Ovary (tissue), 3 donors: Measurements from ENCODE around the gene MMP24.

ENCODE experiments used
- POLR2A ChIP-seq: fragments of 450-650 bp; IDR thresholded peaks from one replicate; pipeline ENCODE4 v1.6.1; 2017; ENCODE audit warnings: antibody characterized with exemption, mild to moderate bottlenecking, moderate library complexity
- TF ChIP-seq, protein P1 (sequence below), 3 donors: fragments of 450-650 bp in 2 of 3; fragments of 200-600 bp in 1 of 3; IDR thresholded peaks; one replicate each; pipeline versions ENCODE4 v1.5.1 to v1.8.0; 2016 to 2022; ENCODE audit warnings: antibody characterized with exemption in 3 of 3, mild to moderate bottlenecking in 1 of 3
- donor health status: DM: no; HTN: no; CAD: no.

- TF ChIP-seq, protein P1, sequence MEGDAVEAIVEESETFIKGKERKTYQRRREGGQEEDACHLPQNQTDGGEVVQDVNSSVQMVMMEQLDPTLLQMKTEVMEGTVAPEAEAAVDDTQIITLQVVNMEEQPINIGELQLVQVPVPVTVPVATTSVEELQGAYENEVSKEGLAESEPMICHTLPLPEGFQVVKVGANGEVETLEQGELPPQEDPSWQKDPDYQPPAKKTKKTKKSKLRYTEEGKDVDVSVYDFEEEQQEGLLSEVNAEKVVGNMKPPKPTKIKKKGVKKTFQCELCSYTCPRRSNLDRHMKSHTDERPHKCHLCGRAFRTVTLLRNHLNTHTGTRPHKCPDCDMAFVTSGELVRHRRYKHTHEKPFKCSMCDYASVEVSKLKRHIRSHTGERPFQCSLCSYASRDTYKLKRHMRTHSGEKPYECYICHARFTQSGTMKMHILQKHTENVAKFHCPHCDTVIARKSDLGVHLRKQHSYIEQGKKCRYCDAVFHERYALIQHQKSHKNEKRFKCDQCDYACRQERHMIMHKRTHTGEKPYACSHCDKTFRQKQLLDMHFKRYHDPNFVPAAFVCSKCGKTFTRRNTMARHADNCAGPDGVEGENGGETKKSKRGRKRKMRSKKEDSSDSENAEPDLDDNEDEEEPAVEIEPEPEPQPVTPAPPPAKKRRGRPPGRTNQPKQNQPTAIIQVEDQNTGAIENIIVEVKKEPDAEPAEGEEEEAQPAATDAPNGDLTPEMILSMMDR (IDR thresholded peaks at IDR 0.05), result no peak
- TF ChIP-seq POLR2A, result no peak
These were observed 12.2 kb downstream of the MMP24 start for GRCh38 chr20:35238735-35239134.
